ENCODE results near the gene RSPH9.

Gene RSPH9

DNA sequence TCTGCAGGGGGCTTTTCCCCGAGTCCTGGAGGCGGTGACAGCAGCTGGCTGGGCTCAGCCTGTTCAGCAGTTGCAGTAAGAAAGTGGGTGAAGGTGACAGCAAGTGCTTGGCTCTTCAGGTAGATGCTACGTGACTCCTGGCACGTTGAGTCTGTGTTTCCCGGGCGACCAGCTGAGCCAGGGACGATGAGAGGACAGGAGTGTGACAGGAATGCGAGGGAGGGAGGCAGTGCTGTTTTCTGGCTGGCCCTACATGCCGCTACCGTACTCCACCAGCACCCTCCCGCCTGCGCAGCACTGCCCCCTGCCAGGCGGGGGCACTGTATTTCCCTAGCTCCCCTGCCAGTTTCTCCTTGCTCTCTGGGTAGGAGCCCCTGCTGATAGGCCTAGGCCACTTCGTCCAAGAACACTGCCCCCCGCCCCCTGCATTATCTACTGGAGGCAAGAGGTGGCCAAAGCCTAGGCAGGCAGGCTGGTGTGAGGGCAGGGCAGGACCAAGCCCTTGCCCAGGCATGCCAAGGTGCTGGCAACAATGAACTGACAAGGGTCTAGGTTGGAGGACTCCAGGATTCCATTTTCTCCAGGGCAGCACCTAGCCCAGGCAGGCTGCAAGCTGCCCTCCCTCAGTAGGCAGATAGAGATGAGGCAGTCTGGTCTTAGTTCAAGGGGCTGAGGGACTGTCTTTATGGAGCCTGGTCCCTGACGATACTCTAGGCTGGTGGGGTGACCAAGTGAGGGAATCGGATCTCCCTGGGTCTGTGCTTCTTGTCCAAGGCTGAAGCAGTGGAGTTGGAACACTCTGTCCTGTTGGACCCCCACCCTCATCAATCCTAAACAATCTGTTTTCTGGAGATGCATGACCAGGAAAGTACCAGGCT is 23.6 kb downstream of the RSPH9 start:
- DNase-seq (ENCODE audit: low read depth), result peak; percentile 46

DNA sequence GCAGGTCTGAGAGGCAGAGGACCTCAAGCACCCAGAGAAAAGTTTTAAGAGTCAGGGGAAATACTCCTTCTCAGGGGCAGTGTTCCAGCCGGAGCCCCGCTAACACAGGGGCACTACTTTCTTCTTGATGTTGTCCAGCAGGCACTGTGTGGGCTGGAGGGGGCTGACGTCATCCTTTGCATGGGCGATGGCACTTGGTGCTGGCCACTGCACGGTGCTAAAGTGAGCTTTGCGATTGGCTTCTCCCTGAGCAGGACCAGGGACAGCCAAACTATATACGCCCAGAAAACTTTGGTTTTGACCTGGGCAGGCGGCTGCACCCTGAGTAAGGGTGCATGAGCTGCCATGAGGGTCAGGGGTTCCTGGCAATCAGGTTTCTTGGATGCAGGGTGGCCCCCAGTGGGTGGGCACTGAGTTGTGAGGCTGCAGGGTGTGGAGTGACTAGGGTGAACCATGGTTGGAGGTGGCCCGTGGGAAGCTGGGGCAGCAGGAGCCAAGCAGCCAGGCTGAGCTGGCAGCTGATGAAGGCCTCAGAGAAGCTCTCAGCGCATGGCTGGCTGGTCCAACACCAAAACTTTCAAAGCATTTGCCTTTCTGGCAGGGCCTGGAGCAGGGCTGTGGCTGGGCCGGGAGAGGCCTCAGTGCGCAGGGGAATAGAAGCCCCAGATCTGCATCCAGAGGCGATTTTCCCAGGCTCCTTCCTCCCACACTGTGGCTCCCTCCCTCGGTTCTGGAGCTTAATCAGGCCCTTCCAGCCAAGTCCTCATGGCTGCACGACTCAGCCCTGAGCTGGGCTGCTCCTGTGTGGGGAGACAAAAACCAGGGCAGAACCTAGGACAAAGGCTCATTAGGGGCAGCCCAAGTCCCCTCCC is 24.4 kb downstream of the RSPH9 start:
- no peak for DNase-seq (ENCODE audit: low read depth)

GRCh38 chr6:43669922-43670622 is 25.2 kb downstream of the RSPH9 start:
- no peak for DNase-seq (ENCODE audit: low read depth)

GRCh38 chr6:43670623-43670986 is 25.8 kb downstream of the RSPH9 start:
- no peak for DNase-seq (ENCODE audit: low read depth)

DNA sequence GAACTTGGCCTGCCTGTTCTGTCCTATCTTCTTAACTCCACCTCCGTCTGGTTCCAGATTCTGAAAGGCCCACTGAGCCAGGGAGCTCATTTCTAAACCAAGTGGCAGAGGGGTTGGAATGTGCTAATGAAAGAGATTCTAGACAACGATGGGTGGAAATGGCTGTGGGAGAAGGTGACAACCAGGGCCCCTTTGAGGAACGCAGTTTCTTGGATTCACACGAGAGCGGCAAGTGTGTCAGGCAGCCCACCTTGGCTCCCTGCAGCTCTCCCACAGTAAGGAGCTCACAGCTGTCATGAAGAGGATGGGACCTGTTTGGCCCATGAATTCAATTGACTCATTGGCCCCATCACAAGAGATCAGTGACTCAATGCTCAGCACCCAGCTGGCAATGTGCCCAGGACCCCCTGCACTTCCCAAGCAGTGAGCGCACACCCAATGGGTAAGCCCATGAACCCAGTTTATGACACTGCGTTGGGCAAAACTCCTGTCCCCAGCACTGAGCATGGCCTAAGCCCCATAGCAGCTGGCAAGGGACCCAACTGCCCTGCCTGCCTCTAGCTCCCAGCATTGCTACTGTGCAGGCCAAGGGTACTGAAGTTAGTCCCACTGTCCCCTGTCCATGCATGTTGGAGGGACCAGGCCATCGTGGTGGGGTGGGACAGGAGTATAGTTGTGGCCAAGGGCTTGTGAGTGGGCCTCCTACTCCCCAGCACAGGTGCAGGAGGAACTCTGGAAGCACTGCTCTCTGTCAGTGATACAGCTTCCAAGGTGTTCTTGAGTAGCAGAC is 26.4 kb downstream of the RSPH9 start:
- DNase-seq (ENCODE audit: low read depth), result no peak

DNA sequence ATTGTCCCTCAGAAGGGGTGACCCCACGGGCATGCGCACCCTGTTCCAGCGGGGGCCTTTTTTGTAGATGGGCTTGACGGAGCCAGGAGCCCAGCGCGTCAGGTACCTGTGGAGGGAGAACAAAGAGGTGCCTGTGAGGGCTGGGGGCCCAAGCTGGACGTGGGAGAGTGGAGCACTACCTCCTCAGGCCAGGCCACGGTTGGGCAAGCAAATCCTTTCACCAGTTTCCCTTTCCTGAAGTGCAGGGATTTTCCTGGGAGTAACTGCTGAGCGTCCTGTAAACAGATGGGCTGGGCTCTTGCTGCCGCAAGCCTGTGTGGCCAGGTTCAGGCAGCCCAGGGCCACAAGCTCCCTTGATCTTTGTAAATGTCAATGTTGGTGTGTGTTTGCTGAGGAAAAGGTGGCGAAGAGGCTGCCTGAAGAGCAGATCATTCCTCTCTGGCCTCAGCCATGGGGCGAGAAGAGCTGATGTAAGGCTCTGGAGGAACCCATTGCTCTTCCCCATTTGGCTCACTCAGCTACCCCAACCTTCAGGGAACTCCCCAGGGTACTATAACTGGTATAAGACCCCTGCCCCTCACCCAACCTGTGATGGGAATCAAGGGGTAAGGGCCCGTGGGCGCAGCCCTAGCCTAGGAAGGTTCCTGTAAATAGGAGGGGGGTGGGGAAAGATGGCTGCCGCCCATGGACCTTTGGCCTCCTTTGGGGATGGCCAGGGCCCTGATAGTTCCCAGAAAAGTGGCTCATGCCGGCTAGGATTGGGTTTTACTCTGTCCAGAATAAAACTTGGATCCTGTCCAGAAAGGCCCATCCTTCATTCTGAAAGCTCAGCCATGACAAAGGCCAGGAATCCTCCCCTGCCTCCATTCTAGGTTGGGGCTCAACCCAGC is 27.2 kb downstream of the RSPH9 start:
- no peak for DNase-seq (ENCODE audit: low read depth)

DNA sequence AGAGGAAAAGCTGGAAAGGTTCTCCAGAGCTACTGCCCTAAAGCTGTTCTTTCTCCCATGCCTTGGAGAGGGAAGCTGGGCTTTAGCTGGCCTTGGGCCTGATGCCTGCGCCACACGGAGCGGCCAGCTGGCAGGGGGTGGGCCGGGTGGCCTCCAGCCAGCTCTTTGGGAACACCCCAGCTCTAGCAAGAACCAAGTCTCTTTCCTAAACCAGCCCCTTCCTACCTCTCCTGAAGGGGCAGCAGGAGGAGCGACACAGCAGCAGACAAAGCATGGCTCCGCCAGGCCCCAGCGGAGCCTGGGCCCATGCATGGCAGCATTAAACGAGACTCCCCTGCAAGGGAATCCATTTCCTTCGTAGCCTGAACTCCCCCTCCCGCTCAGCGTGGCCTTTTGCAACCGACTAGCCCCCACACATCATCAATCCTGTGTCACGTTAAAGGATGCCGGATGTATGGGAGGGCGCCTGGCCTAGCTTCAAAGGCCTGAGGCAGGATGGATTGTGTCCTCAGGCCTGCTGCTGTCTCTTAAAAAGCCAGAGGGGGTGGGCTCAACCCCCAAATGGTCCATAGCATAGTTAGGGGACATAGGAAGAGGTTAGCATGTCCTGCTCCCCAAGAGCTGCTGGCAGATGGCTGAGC is 28.7 kb downstream of the RSPH9 start:
- no peak for DNase-seq (ENCODE audit: low read depth)

DNA sequence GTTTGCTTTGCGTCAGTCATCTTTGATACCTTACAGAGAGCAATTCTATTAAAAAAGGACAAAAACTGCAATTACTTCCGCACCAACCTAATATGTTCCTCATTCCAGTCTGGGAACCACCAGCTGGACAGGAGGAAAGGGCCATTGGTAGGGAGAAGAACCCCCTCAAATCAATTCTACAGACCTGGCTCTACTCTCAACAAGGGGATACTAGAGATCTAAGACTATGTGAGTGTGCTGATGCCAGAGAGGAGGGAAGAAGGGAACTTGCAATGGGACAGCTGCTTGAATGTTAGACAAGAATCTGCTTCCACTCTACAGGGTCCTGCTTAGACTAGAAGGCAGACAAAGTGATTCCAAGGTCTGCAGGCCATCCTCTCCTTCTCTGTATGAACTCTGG is 29.5 kb downstream of the RSPH9 start:
- no peak for DNase-seq (ENCODE audit: low read depth)

- DNase-seq (ENCODE audit: low read depth), result no peak
Measured at GRCh38 chr6:43674921-43675320, 30.1 kb downstream of the RSPH9 start.

DNA sequence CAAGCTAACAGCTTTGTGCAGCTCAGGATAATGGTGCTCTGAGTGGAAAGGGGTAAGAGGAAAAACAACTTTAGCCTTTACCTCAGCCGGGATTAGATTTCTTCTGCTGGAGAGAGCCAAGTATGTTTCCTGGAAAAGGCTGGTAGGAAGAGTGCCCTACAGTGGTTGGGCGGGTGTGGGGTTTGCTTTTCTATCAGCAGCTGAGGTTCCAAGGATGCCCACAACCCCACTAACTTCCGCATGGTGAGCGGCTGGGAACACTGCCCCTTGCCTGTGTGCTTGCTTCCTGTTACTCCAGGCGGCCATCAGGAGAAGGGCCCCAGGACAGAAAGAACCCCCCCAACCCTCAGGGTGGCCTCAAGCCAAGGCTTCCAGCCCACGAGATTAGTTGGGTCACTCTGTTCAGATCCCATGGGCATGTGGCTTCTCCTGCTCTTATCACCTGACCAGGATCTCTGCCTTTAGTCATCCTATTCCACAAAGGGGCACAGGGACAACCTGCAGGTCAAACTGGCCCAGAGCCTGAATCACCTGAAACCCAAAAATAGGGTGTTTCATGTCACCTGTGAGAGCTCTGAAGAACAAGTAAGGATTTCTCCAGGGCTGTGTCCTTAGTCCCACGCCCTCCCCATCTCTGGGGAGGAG is 32.2 kb downstream of the RSPH9 start:
- no peak for DNase-seq (ENCODE audit: low read depth)

GRCh38 chr6:43677759-43678158 is 32.9 kb downstream of the RSPH9 start:
- DNase-seq (ENCODE audit: low read depth), result no peak

- no peak for DNase-seq (ENCODE audit: low read depth)
Measured at GRCh38 chr6:43678341-43678740, 33.5 kb downstream of the RSPH9 start.

- DNase-seq (ENCODE audit: low read depth), result no peak
Measured at GRCh38 chr6:43679057-43679456, 34.2 kb downstream of the RSPH9 start.

DNA sequence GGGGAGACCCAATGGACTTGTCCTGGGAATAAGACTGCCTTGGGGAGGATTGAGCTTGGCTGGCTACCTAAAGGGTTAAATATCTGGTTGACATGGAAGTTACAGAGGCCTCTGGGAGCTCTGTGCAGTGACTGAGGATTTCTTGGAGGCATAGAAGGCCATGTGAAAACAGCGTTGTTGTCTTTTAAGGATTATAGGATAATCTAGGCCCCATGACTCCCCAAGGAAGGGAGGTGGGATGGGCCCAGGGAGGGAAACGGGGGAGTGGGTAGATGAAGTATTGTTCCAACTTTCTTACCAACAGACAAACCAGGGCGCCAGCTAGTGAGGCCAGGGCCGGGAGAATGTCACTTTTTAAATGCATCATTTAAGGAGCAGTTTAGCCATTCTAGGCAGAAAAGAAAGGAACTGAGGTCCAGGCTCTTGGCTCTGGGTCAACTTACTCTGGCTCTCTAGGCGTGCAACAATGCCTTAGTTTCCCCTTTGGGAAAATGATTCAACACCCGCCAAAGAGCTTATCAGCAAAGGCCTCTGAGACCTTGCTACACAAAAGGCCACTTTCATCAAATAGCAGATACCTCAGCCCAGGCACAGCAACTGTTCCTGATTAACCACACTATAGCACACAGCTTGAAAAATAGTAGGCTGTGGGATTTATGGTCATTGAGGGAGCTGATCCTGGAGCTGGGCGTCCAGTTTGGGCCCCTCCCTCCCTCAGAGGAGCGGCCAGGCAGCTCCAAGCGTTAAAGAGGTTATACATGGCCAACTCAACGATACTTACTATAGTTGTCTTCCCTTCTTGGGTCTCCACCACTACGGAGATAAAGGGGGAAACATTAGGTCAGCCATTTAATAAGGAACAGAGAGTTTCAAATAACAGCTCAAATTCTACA is 35.7 kb downstream of the RSPH9 start:
- DNase-seq (ENCODE audit: low read depth), result no peak

DNA sequence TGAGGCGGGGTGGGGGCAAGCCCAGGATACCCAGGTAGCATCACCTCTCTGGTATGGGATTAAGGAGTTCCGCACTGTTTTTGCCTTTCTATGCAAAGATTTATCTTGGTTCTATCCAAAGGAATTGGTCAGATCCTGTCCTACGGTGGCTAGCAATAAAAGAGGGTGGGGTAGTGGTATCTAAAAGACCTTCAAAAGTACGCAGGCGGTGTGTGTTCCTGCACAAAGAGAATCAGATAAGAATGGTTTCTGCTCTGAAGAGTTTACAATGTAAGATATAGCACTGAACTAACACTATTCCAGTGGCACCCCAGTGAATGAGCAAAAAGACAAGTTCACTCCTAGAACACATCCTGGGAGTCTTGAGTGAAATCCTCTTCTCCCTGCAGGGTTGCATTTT is 36.5 kb downstream of the RSPH9 start:
- no peak for DNase-seq (ENCODE audit: low read depth)

DNA sequence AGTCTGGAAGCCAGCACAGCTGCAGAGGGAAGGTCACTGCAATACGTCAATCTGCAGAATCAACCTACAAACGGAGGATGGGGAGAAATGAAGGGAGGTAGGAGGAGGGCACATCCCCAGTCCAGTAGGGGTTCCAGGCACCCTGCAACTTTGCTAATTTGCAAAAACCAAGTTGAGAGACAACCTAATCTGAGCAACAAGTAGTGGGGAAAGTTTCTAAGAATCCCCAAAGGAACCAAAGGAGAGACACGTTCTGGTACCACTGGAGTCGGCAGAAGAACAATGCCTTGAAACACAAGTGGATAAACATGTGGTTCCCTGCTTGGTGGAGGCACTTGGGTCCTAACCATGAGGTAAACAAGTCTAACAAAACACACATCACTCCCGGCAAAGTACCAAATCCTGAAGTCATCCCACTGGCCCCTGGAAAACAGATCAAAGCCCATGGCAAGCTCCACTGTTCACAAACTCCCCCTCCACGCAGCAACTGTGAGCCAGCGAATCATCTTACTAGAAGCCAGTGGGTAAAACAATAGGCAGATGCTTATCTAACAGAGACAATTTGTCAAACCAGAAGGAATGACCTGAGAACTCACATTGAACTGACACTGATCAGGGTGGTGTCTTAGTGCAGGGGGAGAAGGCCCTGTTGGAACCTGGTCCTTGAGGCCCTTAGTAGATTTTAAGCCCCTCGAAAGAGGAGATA is 38.0 kb downstream of the RSPH9 start:
- no peak for DNase-seq (ENCODE audit: low read depth)

GRCh38 chr6:43683708-43684455 is 39.0 kb downstream of the RSPH9 start:
- no peak for DNase-seq (ENCODE audit: low read depth)

All from iris pigment epithelial cell (primary cell).